AG10803 (cell line): Measurements from ENCODE around the gene RMND5B.

Experiments used
- DNase-seq: peaks from one replicate; pipeline ENCODE4 v3.0.0; 2010; ENCODE audit warnings: low read depth
- H3K4me3 ChIP-seq: 2 replicates; pipeline ENCODE4 v1.5.1; 2011; ENCODE audit warnings: mild to moderate bottlenecking, low read length, control low read depth
- CTCF ChIP-seq: conservative IDR thresholded peaks from 2 replicates; pipeline ENCODE4 v1.5.1; 2011; ENCODE audit warnings: mild to moderate bottlenecking, low read length, control low read depth, inconsistent platforms

Gene RMND5B

GRCh38 chr5:178160176-178160575 lies 29.4 kb downstream of the RMND5B start:
- no peak for TF ChIP-seq CTCF
- DNase-seq, result no peak
- H3K4me3 ChIP-seq, result no peak overlapping the region

- no peak for TF ChIP-seq CTCF
- H3K4me3 ChIP-seq, result no peak overlapping the region
- DNase-seq, result no peak
These were observed 31.7 kb downstream of the RMND5B start for GRCh38 chr5:178162481-178162880.

- H3K4me3 ChIP-seq, result peak overlapping the region; percentile 35; the same call in 1 of the 2 replicates
- peak; percentile 97 for TF ChIP-seq CTCF
- peak; percentile 58 for DNase-seq
These were observed 33.2 kb downstream of the RMND5B start for GRCh38 chr5:178163772-178164735.

- TF ChIP-seq CTCF, result no peak
- DNase-seq, result no peak
- no peak overlapping the region for H3K4me3 ChIP-seq
These were observed 34.8 kb downstream of the RMND5B start for GRCh38 chr5:178165581-178165980.

GRCh38 chr5:178170455-178170854 lies 39.6 kb downstream of the RMND5B start:
- no peak for DNase-seq
- TF ChIP-seq CTCF, result no peak
- no peak overlapping the region for H3K4me3 ChIP-seq

GRCh38 chr5:178174456-178174855 lies 43.6 kb downstream of the RMND5B start:
- TF ChIP-seq CTCF, result no peak
- DNase-seq, result no peak
- no peak overlapping the region for H3K4me3 ChIP-seq

GRCh38 chr5:178176791-178177190 lies 46.0 kb downstream of the RMND5B start:
- H3K4me3 ChIP-seq, result no peak overlapping the region
- no peak for DNase-seq
- TF ChIP-seq CTCF, result no peak
